WTC11 (cell line): ENCODE measurements around the gene DPP9.
"Not testable (repeated sequence)": the region's sequence is repeated elsewhere in the genome, so short reads cannot be mapped to it uniquely, and the experiment has no call there.

Experiments used
- ARID4B ChIP-seq: sonication (generic); formaldehyde crosslinking; IDR thresholded peaks from 2 replicates; pipeline ENCODE4 v1.8.0; 2023; ENCODE audit warnings: missing genetic modification reagents, mild to moderate bottlenecking, borderline replicate concordance
- ATF2 ChIP-seq: sonication (generic); formaldehyde crosslinking; IDR thresholded peaks from 2 replicates; pipeline ENCODE4 v1.8.1; 2022; ENCODE audit warnings: low read depth, missing genetic modification reagents, borderline replicate concordance
- CREB1 ChIP-seq: sonication (generic); formaldehyde crosslinking; IDR thresholded peaks from 2 replicates; pipeline ENCODE4 v1.8.0; 2023; ENCODE audit warnings: mild to moderate bottlenecking, missing genetic modification reagents
- GTF2I ChIP-seq: fragments of 250-450 bp; sonication (Bioruptor Pico); conservative IDR thresholded peaks from 2 replicates; pipeline ENCODE4 v1.4.0; 2021; ENCODE audit warnings: mild to moderate bottlenecking
- NFE2L1 ChIP-seq: sonication (generic); formaldehyde crosslinking; IDR thresholded peaks from 2 replicates; pipeline ENCODE4 v1.8.1; 2023; ENCODE audit warnings: missing genetic modification reagents
- OVOL2 ChIP-seq: fragments of 250-450 bp; sonication (Bioruptor Pico); IDR thresholded peaks from 2 replicates; pipeline ENCODE4 v1.9.0; 2021; ENCODE audit warnings: mild to moderate bottlenecking, borderline replicate concordance
- RORB ChIP-seq: fragments of 250-450 bp; sonication (Bioruptor Pico); IDR thresholded peaks from 2 replicates; pipeline ENCODE4 v1.9.0; 2021; ENCODE audit warnings: mild to moderate bottlenecking
- SP1 ChIP-seq: sonication (generic); formaldehyde crosslinking; conservative IDR thresholded peaks from 2 replicates; pipeline ENCODE4 v1.8.1; 2022; ENCODE audit warnings: missing genetic modification reagents
- TCF7 ChIP-seq: sonication (generic); formaldehyde crosslinking; IDR thresholded peaks from 2 replicates; pipeline ENCODE4 v1.8.0; 2022; ENCODE audit warnings: mild to moderate bottlenecking, low read depth, missing genetic modification reagents, moderate library complexity
- ZNF138 ChIP-seq: sonication (generic); formaldehyde crosslinking; conservative IDR thresholded peaks from 2 replicates; pipeline ENCODE4 v1.8.1; 2022; ENCODE audit warnings: mild to moderate bottlenecking, moderate library complexity, missing genetic modification reagents
- ZNF317 ChIP-seq: sonication (generic); formaldehyde crosslinking; IDR thresholded peaks from 2 replicates; pipeline ENCODE4 v1.8.1; 2023; ENCODE audit warnings: low read depth, mild to moderate bottlenecking, moderate library complexity, missing genetic modification reagents, borderline replicate concordance
- ZNF671 ChIP-seq: fragments of 250-450 bp; sonication (Bioruptor Pico); IDR thresholded peaks from 2 replicates; pipeline ENCODE4 v1.8.0; 2021; ENCODE audit warnings: mild to moderate bottlenecking
- TF ChIP-seq, protein P1 (sequence below): fragments of 200-600 bp; IDR thresholded peaks from 2 replicates; pipeline ENCODE4 v1.8.0; 2022; ENCODE audit warnings: antibody characterized with exemption
- TF ChIP-seq, protein P2 (sequence below): sonication (generic); formaldehyde crosslinking; IDR thresholded peaks from 2 replicates; pipeline ENCODE4 v1.8.1; 2022; ENCODE audit warnings: missing genetic modification reagents, borderline replicate concordance

DNA sequence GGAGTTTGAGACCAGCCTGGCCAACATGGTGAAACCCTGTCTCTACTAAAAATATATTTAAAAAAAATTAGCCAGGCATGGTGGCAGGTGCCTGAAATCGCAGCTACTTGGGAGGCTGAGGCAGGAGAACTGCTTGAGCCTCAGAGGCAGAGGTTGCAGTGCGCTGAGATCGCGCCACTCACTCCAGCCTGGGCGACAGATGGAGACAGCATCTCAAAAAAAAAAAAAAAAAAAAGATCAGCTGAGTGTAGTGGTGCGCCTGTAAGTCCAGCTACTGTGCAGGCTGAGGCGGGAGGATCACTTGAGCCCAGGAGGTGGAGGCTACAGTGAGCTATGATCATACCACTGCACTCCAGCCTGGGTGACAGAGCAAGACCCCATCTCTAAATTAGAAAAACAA is 43.6 kb downstream of the DPP9 start:
- not testable (repeated sequence) for TF ChIP-seq CREB1 (CRISPR knock-in tag); ZNF317; NFE2L1; ARID4B; ZNF138; GTF2I; ZNF671 (CRISPR knock-in tag); SP1 (CRISPR knock-in tag); RORB (CRISPR knock-in tag); OVOL2 (CRISPR knock-in tag); ATF2 (CRISPR knock-in tag); TCF7 (CRISPR knock-in tag)
- TF ChIP-seq, protein P1, sequence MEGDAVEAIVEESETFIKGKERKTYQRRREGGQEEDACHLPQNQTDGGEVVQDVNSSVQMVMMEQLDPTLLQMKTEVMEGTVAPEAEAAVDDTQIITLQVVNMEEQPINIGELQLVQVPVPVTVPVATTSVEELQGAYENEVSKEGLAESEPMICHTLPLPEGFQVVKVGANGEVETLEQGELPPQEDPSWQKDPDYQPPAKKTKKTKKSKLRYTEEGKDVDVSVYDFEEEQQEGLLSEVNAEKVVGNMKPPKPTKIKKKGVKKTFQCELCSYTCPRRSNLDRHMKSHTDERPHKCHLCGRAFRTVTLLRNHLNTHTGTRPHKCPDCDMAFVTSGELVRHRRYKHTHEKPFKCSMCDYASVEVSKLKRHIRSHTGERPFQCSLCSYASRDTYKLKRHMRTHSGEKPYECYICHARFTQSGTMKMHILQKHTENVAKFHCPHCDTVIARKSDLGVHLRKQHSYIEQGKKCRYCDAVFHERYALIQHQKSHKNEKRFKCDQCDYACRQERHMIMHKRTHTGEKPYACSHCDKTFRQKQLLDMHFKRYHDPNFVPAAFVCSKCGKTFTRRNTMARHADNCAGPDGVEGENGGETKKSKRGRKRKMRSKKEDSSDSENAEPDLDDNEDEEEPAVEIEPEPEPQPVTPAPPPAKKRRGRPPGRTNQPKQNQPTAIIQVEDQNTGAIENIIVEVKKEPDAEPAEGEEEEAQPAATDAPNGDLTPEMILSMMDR: not testable (repeated sequence)
- TF ChIP-seq, protein P2, sequence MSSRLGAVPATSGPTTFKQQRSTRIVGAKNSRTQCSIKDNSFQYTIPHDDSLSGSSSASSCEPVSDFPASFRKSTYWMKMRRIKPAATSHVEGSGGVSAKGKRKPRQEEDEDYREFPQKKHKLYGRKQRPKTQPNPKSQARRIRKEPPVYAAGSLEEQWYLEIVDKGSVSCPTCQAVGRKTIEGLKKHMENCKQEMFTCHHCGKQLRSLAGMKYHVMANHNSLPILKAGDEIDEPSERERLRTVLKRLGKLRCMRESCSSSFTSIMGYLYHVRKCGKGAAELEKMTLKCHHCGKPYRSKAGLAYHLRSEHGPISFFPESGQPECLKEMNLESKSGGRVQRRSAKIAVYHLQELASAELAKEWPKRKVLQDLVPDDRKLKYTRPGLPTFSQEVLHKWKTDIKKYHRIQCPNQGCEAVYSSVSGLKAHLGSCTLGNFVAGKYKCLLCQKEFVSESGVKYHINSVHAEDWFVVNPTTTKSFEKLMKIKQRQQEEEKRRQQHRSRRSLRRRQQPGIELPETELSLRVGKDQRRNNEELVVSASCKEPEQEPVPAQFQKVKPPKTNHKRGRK (CRISPR knock-in tag): not testable (repeated sequence)
